Aorta (tissue), 5 donors: ENCODE results near the gene AIMP1. TPM values are rescaled to one million over a fixed set of nuclear protein-coding genes. Genes with fewer than 3 reads are reported as not detected.

Experiments used
- ATAC-seq: fragments of 200-7000 bp; cut with Tn5 transposase; one replicate; pipeline ENCODE4 v1.9.1; 2022; ENCODE audit warnings: moderate library complexity; ENCODE audit not compliant: low FRiP score
- DNase-seq, 2 donors: peaks; one replicate each; pipeline ENCODE4 v3.0.0-alpha.2; 2020
- H3K27ac ChIP-seq, 2 donors: one replicate each; pipeline ENCODE4 v1.5.1; 2013; ENCODE audit warnings: low read length in 2 of 2, mild to moderate bottlenecking in 2 of 2, moderate library complexity in 2 of 2, control low read depth in 1 of 2, inconsistent platforms in 1 of 2, low read depth in 1 of 2
- H3K27me3 ChIP-seq, 2 donors: one replicate each; pipeline ENCODE4 v1.6.1; 2013; ENCODE audit warnings: control low read depth in 1 of 2, low read length in 1 of 2, mild to moderate bottlenecking in 1 of 2, moderate library complexity in 1 of 2; ENCODE audit not compliant: insufficient read depth in 2 of 2, control insufficient read depth in 1 of 2
- H3K36me3 ChIP-seq, 2 donors: one replicate each; pipeline ENCODE4 v1.6.1; 2013; ENCODE audit warnings: control low read depth in 1 of 2, low read length in 1 of 2, mild to moderate bottlenecking in 1 of 2; ENCODE audit not compliant: insufficient read depth in 2 of 2, control insufficient read depth in 1 of 2
- H3K4me1 ChIP-seq, 2 donors: one replicate each; pipeline ENCODE4 v1.6.1; 2013; ENCODE audit warnings: low read length in 2 of 2, control low read depth in 1 of 2, mild to moderate bottlenecking in 1 of 2, moderate library complexity in 1 of 2; ENCODE audit not compliant: insufficient read depth in 2 of 2, control insufficient read depth in 1 of 2
- H3K4me3 ChIP-seq, 2 donors: one replicate each; pipeline ENCODE4 v1.5.1; 2013; ENCODE audit warnings: low read length in 2 of 2, control low read depth in 1 of 2, mild to moderate bottlenecking in 1 of 2
- H3K9me3 ChIP-seq: one replicate; pipeline ENCODE4 v1.6.1; 2013; ENCODE audit warnings: mild to moderate bottlenecking, low read length; ENCODE audit not compliant: control insufficient read depth
- WGBS, 2 donors: extraction: QIAGEN DNeasy Blood & Tissue Kit; methylation state at CpG; one replicate each; pipeline ENCODE4 v1.1.7; 2013; 5-methylcytosine and 5-hydroxymethylcytosine counted together
- intact Hi-C, 2 donors: fragments of 100-400 bp; cut with DNase I; formaldehyde crosslinking; loops; one replicate each; pipeline versions ENCODE4 v1.14.2 to v1.15.0; 2022
- polyA plus RNA-seq, 2 donors: library from polyadenylated mRNA; stranded (reverse); fragments of 200-250 nt; gene quantifications; one replicate each; pipeline ENCODE4 v1.2.3, GENCODE V29; 2013
- total RNA-seq, 2 donors: library from RNA; stranded (reverse); fragmentation: NEBNext Ultra II Directional; extraction: Animal tissue kit (Norgen Biotek cat#: 25700); gene quantifications; one replicate each; pipeline ENCODE4 v1.2.1, GENCODE V29; 2021
- donor health status: healthy with polysubstance abuse.
- donor health status: Bipolar disorder and iron deficiency.
- donor health status: DM: no; HTN: no; CAD: no.
- donor health status: DM: no; HTN: no; CAD: no.
- donor health status: DM: yes; HTN: yes; CAD: no.

Gene AIMP1
- total and polyA plus RNA-seq, 4 donors, result 30.2 to 45.6 (median 38.9) TPM

DNA sequence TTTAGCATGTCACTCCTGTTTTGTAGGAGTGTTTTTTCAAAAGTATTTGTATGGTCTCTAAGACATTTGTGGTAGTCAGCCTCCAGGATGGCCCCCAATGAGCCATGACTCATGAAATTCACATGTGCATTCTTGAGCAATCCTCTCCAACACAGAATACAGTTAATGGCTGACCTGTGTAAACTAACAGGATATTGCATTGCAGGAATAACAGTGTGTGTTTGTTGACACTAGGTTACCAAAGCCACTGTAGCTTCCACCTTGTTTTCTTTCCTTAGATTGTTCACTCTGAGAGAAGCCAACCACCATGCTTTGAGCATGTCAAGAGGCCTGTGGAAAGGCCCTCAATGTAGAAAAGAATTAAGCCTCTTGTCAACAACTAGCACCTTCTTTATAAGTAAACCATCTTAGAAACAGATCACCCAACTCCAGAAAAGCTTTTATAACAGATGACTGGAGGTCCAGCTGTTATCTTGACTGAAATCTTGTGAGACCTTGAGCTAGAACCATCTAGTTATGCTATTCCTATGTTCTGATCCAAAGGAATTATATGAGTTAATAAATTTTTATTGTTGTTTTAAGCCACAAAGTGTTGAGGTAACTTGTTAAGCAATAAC, 28.9 kb upstream of the AIMP1 start:
- ATAC-seq, result no peak
- H3K9me3 ChIP-seq, result no peaks in the 10 kb centered on the region
- H3K27ac ChIP-seq, result no peak overlapping the region
- H3K36me3 ChIP-seq, result peaks cover 2 to 4% of the 10 kb centered on the region in 2 donors
- no peaks in the 10 kb centered on the region for H3K27me3 ChIP-seq
- no peak overlapping the region for H3K4me3 ChIP-seq
- no peak for DNase-seq
- no peaks in the 10 kb centered on the region for H3K4me1 ChIP-seq
- intact Hi-C loops, result no loop called here

DNA sequence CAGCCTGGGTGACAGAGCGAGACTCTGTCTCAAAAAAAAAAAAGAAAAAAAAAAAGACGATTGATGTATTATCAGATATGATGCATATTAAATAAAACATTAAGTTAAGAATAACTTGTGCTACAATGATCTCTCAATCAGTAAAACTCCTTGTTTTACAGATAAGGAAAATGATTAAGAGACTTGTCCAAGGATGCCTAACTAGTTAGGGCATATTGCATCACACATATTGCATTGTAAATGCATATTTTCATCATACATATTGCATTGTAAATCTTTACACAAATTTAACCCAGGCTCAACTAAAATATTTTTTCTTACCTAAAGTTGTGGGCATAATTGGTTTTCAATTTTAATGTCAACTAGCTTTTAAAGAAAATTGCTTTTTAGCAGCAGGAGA, 26.6 kb upstream of the AIMP1 start:
- peaks cover 2 to 4% of the 10 kb centered on the region in 2 donors for H3K36me3 ChIP-seq
- no peak overlapping the region for H3K4me3 ChIP-seq
- H3K9me3 ChIP-seq, result no peaks in the 10 kb centered on the region
- no peak overlapping the region for H3K27ac ChIP-seq
- ATAC-seq (no peak), DNase-seq (no peak)
- no peaks in the 10 kb centered on the region for H3K4me1 ChIP-seq
- 89 to 90% methylated on average over 2 of the region's 2 CpGs for WGBS, 2 donors
- H3K27me3 ChIP-seq, result no peaks in the 10 kb centered on the region
- intact Hi-C loops, result no loop called here

DNA sequence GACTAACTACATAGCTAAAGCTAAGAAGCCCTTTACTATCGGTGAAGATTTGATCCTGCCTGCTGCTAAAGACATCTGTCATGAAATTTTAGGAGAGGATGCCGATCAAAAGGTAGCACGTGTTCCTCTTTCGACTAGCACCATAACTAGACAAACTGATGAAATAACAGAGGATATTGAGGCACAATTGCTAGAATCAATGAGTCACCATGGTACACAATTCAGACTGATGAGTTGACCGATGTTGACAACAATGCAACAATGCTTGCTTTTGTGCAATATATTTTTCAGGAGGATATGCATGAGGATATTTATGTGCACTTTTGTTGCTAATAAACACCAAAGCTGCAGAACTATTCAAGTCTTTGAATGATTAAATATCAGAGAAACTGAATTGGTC, 24.7 kb upstream of the AIMP1 start:
- H3K27ac ChIP-seq, result no peak overlapping the region
- no peaks in the 10 kb centered on the region for H3K27me3 ChIP-seq
- DNase-seq (no peak), ATAC-seq (no peak)
- peaks cover 2% of the 10 kb centered on the region in 2 donors for H3K36me3 ChIP-seq
- no peak overlapping the region for H3K4me3 ChIP-seq
- intact Hi-C loops, result no loop called here
- WGBS, 2 donors, result 97 to 98% methylated on average over 5 of the region's 5 CpGs
- H3K4me1 ChIP-seq, result no peaks in the 10 kb centered on the region
- no peaks in the 10 kb centered on the region for H3K9me3 ChIP-seq

DNA sequence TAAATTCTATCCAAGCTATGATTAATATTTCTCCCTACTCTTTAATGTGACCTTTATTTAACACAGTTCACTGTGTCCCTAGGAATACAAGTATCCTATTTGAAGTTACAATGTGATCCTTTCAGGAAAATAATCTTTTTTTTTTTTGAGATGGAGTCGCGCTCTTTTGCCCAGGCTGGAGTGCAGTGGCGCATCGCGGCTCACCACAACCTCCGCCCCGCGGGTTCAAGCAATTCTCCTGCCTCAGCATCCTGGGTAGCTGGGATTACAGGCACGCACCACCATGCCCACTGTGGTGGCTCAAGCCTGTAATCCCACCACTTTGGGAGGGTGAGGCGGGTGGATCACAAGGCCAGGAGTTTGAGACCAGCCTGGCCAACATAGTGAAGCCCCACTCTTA, 22.3 kb upstream of the AIMP1 start:
- DNase-seq, result no peak

DNA sequence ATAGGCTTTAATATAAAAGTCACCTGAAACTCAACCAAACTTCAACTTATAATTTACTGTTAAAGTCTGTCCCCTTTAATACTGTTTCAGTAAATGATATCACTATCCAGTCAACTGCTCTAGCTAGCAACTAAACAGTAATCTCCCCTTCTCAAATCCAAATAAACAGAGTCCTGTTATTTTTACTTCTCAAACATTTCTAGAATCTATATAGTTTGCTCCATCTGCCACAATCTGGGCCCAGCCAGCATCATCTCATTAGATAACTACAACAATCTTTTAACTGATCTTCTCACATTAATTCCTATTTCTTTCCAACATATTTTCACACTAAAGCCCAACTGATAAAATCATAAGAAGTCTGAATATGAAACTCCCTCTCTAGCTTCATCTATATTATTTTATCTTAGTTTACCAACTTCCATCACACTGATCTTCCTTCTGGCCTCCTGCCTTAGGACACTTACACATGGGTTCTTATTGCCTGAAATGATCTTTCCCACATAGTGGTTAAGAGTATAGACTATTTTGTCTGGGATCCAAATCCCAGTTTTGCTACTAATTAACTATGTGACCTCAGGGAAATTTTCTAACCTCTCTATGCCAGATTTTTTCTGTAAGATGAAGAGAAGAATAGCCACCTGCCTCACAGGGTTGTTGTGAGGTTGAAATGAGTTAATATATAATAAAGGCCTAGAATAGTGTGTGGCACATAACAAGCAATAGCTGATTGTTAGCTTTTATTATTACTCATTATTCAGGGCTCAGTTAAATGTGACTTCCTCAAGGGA, 18.9 kb upstream of the AIMP1 start:
- Histone ChIP-seq H3K36me3 (peaks cover 0 to 3% of the 10 kb centered on the region in 2 donors), H3K27me3 (no peaks in the 10 kb centered on the region), H3K4me3 (no peak overlapping the region), H3K9me3 (no peaks in the 10 kb centered on the region), H3K4me1 (peaks cover 2% of the 10 kb centered on the region in 2 donors), H3K27ac (no peak overlapping the region)
- ATAC-seq, result no peak
- DNase-seq, result no peak
- intact Hi-C loops, result no loop called here

More for the DNA sequence above, 22.3 kb upstream of the AIMP1 start:
- Histone ChIP-seq H3K27me3 (no peaks in the 10 kb centered on the region), H3K4me3 (no peak overlapping the region), H3K9me3 (no peaks in the 10 kb centered on the region), H3K4me1 (no peaks in the 10 kb centered on the region), H3K27ac (no peak overlapping the region), H3K36me3 (peaks cover 0 to 2% of the 10 kb centered on the region in 2 donors)
- WGBS, 2 donors, result 98% methylated on average over 10 of the region's 10 CpGs
- intact Hi-C loops, result no loop called here
- ATAC-seq, result no peak

DNA sequence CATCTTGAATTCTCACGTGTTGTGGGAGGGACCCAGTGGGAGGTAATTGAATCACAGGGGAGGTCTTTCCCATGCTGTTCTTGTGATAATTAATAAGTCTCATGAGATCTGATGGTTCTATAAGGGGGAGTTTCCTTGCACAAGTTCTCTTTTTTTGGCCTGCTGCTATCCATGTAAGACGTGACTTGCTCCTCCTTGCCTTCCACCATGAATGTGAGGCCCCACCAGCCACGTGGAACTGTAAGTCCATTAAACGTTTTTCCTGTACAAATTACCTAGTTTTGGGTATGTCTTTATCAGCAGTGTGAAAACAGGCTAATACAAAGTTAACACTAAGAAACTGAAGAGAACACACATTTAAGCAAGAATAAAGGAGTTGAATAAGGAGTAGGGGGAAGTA, 16.4 kb upstream of the AIMP1 start:
- no peaks in the 10 kb centered on the region for H3K9me3 ChIP-seq
- no peak overlapping the region for H3K4me3 ChIP-seq
- DNase-seq (no peak), ATAC-seq (no peak)
- peaks cover 2% of the 10 kb centered on the region in 2 donors for H3K4me1 ChIP-seq
- WGBS, 2 donors, result 61 to 73% methylated on average over 4 of the region's 4 CpGs
- H3K36me3 ChIP-seq, result peaks cover 0 to 3% of the 10 kb centered on the region in 2 donors
- intact Hi-C loops, result no loop called here
- H3K27me3 ChIP-seq, result no peaks in the 10 kb centered on the region
- no peak overlapping the region for H3K27ac ChIP-seq

DNA sequence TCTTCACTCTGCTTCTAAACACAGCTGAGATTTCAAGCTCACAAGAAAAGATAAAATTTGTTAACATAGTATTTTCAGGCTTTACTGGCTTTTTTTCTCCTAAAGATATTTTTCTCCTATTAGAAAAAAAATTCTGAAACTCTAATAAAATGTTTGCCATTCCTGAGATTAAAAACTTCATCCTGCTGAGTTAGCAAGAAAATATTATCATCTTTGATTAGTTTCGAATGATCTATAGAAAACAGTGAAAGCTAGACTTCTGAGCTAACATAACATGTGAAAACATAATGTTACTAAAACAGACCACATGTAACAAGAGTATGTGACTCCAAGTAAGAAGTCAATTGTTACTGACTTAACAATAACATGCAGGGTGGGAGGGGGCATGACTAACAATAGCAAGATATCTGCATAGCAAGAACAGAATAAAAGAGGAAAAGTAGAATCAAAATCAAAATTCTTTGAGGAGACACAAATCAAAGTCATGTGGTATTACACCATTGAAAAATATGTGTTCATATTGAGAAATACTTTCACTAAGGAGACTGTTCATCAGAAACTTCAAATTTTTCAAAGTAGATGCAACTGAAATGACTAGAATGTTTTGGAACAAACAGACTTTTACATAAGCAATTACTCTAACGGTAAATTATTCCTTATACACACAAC, 14.8 kb upstream of the AIMP1 start:
- 32 to 41% methylated on average over 2 of the region's 2 CpGs for WGBS, 2 donors
- Histone ChIP-seq H3K27ac (no peak overlapping the region), H3K27me3 (no peaks in the 10 kb centered on the region), H3K36me3 (peaks cover 0 to 3% of the 10 kb centered on the region in 2 donors), H3K9me3 (no peaks in the 10 kb centered on the region), H3K4me1 (peaks cover 2 to 3% of the 10 kb centered on the region in 2 donors), H3K4me3 (no peak overlapping the region)
- ATAC-seq, result no peak
- DNase-seq, result no peak
- intact Hi-C loops, result no loop called here

DNA sequence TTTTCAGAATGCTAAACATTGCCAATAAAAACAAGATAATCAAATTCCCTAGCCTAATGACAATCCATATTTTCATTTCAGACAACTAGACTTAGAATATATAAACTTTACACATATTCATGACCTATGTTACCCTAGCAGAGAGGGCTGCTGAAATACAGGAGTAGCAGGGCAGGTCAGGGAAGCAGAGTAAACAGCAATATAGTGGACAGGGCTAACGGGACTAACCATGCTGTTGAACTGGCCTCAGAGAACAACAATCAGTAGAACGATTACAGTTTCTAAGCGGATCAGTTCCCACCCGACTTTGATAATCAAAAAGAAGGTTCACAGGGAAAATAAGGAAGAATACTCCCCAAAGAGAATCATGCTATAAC, 14.3 kb upstream of the AIMP1 start:
- ATAC-seq, result no peak
- WGBS, 2 donors, result 74 to 76% methylated on average over 4 of the region's 4 CpGs
- no peak overlapping the region for H3K27ac ChIP-seq
- intact Hi-C loops, result no loop called here
- no peak overlapping the region for H3K4me3 ChIP-seq
- H3K9me3 ChIP-seq, result no peaks in the 10 kb centered on the region
- no peak for DNase-seq
- peaks cover 2 to 3% of the 10 kb centered on the region in 2 donors for H3K4me1 ChIP-seq
- no peaks in the 10 kb centered on the region for H3K27me3 ChIP-seq
- peaks cover 0 to 3% of the 10 kb centered on the region in 2 donors for H3K36me3 ChIP-seq
